Trophoblast cell (in vitro differentiated cells and primary cell): ENCODE results near the gene GP9.

Source experiments
- DNase-seq, 2 donors: peaks; one replicate each; pipeline ENCODE4 v3.0.0-alpha.2; 2016
- H2AFZ ChIP-seq: 2 replicates; pipeline ENCODE4 v1.6.1; 2013; ENCODE audit warnings: low read length, moderate library complexity, mild to moderate bottlenecking; ENCODE audit not compliant: insufficient read depth, poor library complexity
- H2AK5ac ChIP-seq: 2 replicates; pipeline ENCODE4 v1.6.1; 2013; ENCODE audit warnings: mild to moderate bottlenecking, low read length
- H2BK120ac ChIP-seq: 2 replicates; pipeline ENCODE4 v1.6.1; 2013; ENCODE audit warnings: low read length, mild to moderate bottlenecking, moderate library complexity; ENCODE audit not compliant: insufficient read depth, poor library complexity
- H2BK12ac ChIP-seq: 2 replicates; pipeline ENCODE4 v1.6.1; 2013; ENCODE audit warnings: mild to moderate bottlenecking, low read length, moderate library complexity
- H2BK5ac ChIP-seq: 2 replicates; pipeline ENCODE4 v1.6.1; 2013; ENCODE audit warnings: low read length, low read depth, moderate library complexity, mild to moderate bottlenecking; ENCODE audit not compliant: poor library complexity
- H3K14ac ChIP-seq: 2 replicates; pipeline ENCODE4 v1.6.1; 2013; ENCODE audit warnings: mild to moderate bottlenecking, low read length
- H3K18ac ChIP-seq: 2 replicates; pipeline ENCODE4 v1.6.1; 2013; ENCODE audit warnings: mild to moderate bottlenecking, low read length
- H3K23ac ChIP-seq: 2 replicates; pipeline ENCODE4 v1.6.1; 2013; ENCODE audit warnings: low read length
- H3K27ac ChIP-seq: 2 replicates; pipeline ENCODE4 v1.5.1; 2013; ENCODE audit warnings: low read depth, mild to moderate bottlenecking, inconsistent platforms, low read length, moderate library complexity
- H3K27me3 ChIP-seq: 2 replicates; pipeline ENCODE4 v1.6.1; 2013; ENCODE audit warnings: inconsistent platforms, mild to moderate bottlenecking, low read length, moderate library complexity; ENCODE audit not compliant: insufficient read depth
- H3K36me3 ChIP-seq, 2 experiments: 1 replicate in 1 of 2; 2 replicates in 1 of 2; pipeline ENCODE4 v1.6.1; 2013; ENCODE audit warnings: low read length in 2 of 2, mild to moderate bottlenecking in 2 of 2, moderate library complexity in 1 of 2; ENCODE audit not compliant: insufficient read depth in 2 of 2, control insufficient read depth in 1 of 2
- H3K4ac ChIP-seq: 2 replicates; pipeline ENCODE4 v1.6.1; 2013; ENCODE audit warnings: low read depth, mild to moderate bottlenecking, low read length, moderate library complexity
- H3K4me1 ChIP-seq, 2 experiments: 1 replicate in 1 of 2; 2 replicates in 1 of 2; pipeline ENCODE4 v1.6.1; 2013; ENCODE audit warnings: low read length in 2 of 2, mild to moderate bottlenecking in 2 of 2, moderate library complexity in 1 of 2; ENCODE audit not compliant: insufficient read depth in 2 of 2, control insufficient read depth in 1 of 2
- H3K4me2 ChIP-seq: 2 replicates; pipeline ENCODE4 v1.6.1; 2013; ENCODE audit warnings: inconsistent platforms, mild to moderate bottlenecking, low read length, moderate library complexity
- H3K4me3 ChIP-seq: 2 replicates; pipeline ENCODE4 v1.5.1; 2013; ENCODE audit warnings: mild to moderate bottlenecking, low read depth, low read length, inconsistent platforms
- H3K79me1 ChIP-seq: one replicate; pipeline ENCODE4 v1.6.1; 2013; ENCODE audit warnings: low read length
- H3K79me2 ChIP-seq: 2 replicates; pipeline ENCODE4 v1.6.1; 2013; ENCODE audit warnings: low read length, mild to moderate bottlenecking; ENCODE audit not compliant: control insufficient read depth, insufficient read depth, poor library complexity
- H3K9ac ChIP-seq: 2 replicates; pipeline ENCODE4 v1.6.1; 2013; ENCODE audit warnings: mild to moderate bottlenecking, low read length
- H3K9me3 ChIP-seq: 2 replicates; pipeline ENCODE4 v1.6.1; 2013; ENCODE audit warnings: low read depth, mild to moderate bottlenecking, control low read depth, inconsistent platforms, low read length; ENCODE audit not compliant: insufficient read depth
- H4K12ac ChIP-seq: 2 replicates; pipeline ENCODE4 v1.6.1; 2013; ENCODE audit warnings: low read depth, mild to moderate bottlenecking, low read length, moderate library complexity
- H4K8ac ChIP-seq: 2 replicates; pipeline ENCODE4 v1.6.1; 2013; ENCODE audit warnings: low read depth, mild to moderate bottlenecking, low read length, moderate library complexity
- H4K91ac ChIP-seq: one replicate; pipeline ENCODE4 v1.6.1; 2013; ENCODE audit warnings: low read depth, mild to moderate bottlenecking, low read length, moderate library complexity
- WGBS: extraction: QIAGEN DNeasy Blood & Tissue Kit; methylation state at CpG from one replicate; pipeline ENCODE4 v1.1.7; 2013; ENCODE audit warnings: missing lambda C conversion rate; ENCODE audit not compliant: insufficient read length, insufficient coverage; ENCODE audit errors: extremely low coverage; 5-methylcytosine and 5-hydroxymethylcytosine counted together

GP9 gene

DNA sequence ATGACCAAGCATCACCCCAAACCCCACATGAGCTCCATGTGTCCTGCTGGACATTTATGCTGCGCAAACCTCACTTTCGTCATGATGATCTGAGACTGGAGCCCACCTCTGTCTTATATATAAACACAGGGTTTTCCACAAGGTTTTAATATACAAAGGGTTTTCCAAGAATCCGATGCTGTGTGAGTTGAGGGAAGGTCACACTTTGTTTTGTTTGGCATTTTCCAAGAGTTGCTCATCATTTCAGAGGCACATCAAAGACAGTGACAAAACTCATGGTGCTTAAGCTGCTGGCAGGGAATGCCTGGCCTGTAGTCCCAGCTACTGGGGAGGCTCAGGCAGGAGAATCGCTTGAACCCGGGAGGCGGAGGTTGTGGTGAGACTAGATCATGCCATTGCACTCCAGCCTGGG, 39.4 kb upstream of the GP9 start:
- Histone ChIP-seq H3K4me2 (no peak overlapping the region), H3K18ac (no peak overlapping the region), H4K91ac (no peak overlapping the region), H3K79me2 (no peaks in the 10 kb centered on the region), H3K4ac (no peak overlapping the region), H3K14ac (no peak overlapping the region), H2BK5ac (no peak overlapping the region), H3K27me3 (no peaks in the 10 kb centered on the region), H3K23ac (no peak overlapping the region), H3K9ac (no peak overlapping the region), H3K36me3 (no peaks in the 10 kb centered on the region), H4K12ac (no peak overlapping the region), H3K4me3 (no peak overlapping the region), H3K4me1 (peaks cover 0 to 3% of the 10 kb centered on the region in 2 experiments), H3K79me1 (no peaks in the 10 kb centered on the region), H3K9me3 (no peaks in the 10 kb centered on the region), H2BK120ac (no peak overlapping the region), H3K27ac (no peak overlapping the region), H2AK5ac (no peak overlapping the region), H2BK12ac (no peak overlapping the region), H4K8ac (no peak overlapping the region), H2AFZ (no peak overlapping the region)
- peak in 1 of 2 donors; percentile 50 for DNase-seq
- no CpG with 5 or more reads among the region's 6 CpGs for WGBS

DNA sequence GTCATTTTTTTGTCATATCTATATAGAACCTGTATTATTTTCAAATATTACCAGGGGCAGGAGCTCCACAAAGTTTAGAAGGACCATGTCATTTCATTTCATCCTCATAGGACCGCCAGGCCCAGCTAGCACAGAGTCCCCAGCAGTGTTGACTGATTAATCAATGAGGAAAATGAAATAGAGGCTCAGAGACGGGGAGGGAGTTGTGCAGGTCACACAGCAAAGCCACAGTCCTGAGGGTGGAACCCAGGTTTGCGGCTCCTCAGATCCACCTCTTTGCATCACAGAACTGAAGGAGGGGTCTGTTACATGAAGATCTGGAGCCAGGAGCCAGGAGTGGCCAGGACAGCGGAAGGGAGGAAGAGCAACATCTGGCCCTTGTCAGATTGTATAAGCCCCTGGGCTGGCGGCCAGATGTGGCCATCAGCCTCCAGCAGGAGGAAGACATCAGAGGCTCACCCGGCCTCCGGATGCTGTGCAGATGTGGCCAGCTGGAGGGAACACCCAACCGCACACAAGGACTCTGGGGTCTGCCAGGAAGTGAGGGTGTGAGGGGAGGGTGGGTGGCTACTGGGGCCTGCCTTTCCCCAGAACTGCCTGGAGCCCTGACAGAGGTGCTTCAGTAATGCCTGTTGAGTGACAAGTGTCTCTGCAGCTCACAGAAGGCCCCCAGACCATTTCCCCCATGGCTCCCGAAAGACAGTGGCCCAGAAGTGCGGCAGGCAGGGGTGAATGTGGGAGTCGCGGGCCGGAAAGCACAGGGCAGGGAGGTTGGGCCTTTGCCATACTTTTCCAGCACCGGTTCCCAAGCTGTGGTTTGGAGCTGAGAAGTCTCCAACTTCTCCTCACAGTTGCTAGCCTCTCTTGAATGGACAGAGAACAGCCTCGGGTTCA, 38.2 kb upstream of the GP9 start:
- H3K18ac ChIP-seq = no peak overlapping the region
- no peaks in the 10 kb centered on the region for H3K79me1 ChIP-seq
- no peak overlapping the region for H3K23ac ChIP-seq
- H2BK12ac ChIP-seq = no peak overlapping the region
- H3K14ac ChIP-seq = no peak overlapping the region
- H2BK5ac ChIP-seq = no peak overlapping the region
- DNase-seq = no peak
- H3K9ac ChIP-seq = no peak overlapping the region
- WGBS = no CpG with 5 or more reads among the region's 15 CpGs
- H3K36me3 ChIP-seq = no peaks in the 10 kb centered on the region
- H3K4me3 ChIP-seq = no peak overlapping the region
- H4K91ac ChIP-seq = no peak overlapping the region
- H3K79me2 ChIP-seq = no peaks in the 10 kb centered on the region
- no peaks in the 10 kb centered on the region for H3K27me3 ChIP-seq
- H3K4me2 ChIP-seq = no peak overlapping the region
- H3K4ac ChIP-seq = no peak overlapping the region
- H4K8ac ChIP-seq = no peak overlapping the region
- H3K9me3 ChIP-seq = no peaks in the 10 kb centered on the region
- H4K12ac ChIP-seq = no peak overlapping the region
- no peak overlapping the region for H2AK5ac ChIP-seq
- H2AFZ ChIP-seq = no peak overlapping the region
- H2BK120ac ChIP-seq = no peak overlapping the region
- H3K4me1 ChIP-seq = peaks cover 3 to 8% of the 10 kb centered on the region in 2 experiments
- H3K27ac ChIP-seq = no peak overlapping the region

DNA sequence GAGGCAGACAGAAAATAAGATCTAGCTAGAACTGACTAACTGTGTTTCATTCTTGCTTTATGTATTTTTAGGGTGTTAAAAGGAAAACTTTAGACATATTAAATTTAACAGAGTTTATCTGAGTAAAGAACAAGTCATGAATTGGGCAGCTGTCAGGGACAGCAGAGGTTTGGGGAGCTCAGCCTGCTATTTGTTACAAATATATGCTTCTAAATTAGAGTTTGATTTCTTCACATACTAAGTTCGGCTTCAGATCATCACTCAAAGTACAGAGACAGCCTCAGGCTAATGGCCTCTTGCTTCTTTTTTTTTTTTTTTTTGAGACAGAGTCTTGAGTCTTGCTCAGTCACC, 37.6 kb upstream of the GP9 start:
- Histone ChIP-seq H4K8ac (no peak overlapping the region), H2BK5ac (no peak overlapping the region), H3K18ac (no peak overlapping the region), H3K4me3 (no peak overlapping the region), H2AFZ (no peak overlapping the region), H3K79me1 (no peaks in the 10 kb centered on the region), H3K9ac (no peak overlapping the region), H3K79me2 (no peaks in the 10 kb centered on the region), H4K12ac (no peak overlapping the region), H3K36me3 (no peaks in the 10 kb centered on the region), H3K4me1 (peaks cover 4 to 10% of the 10 kb centered on the region in 2 experiments), H2BK120ac (no peak overlapping the region), H4K91ac (no peak overlapping the region), H3K9me3 (no peaks in the 10 kb centered on the region), H2AK5ac (no peak overlapping the region), H3K27me3 (no peaks in the 10 kb centered on the region), H3K14ac (no peak overlapping the region), H2BK12ac (no peak overlapping the region), H3K23ac (no peak overlapping the region), H3K4me2 (no peak overlapping the region), H3K4ac (no peak overlapping the region), H3K27ac (no peak overlapping the region)
- DNase-seq = no peak
- no CpG with 5 or more reads among the region's 1 CpG for WGBS

DNA sequence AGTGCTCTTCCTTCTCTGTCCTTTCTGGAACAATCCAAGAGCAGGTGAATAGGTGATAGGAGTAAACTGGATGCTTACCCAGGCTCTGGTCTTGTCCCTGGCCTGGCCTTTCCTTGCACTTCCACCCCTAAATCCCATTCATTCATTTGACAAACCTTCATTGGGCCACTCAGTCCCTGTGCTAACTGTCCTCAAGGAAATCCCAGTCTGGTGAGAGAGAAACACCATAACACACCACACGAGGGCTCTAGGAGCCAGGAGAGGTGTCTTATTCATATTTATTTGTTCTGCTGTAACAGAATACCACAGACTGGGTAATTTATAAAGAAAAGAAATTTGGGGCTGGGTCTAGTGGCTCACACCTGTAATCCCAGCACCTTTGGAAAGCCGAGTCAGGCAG, 36.7 kb upstream of the GP9 start:
- Histone ChIP-seq H3K27me3 (no peaks in the 10 kb centered on the region), H4K12ac (no peak overlapping the region), H3K14ac (no peak overlapping the region), H3K4ac (no peak overlapping the region), H4K8ac (no peak overlapping the region), H3K79me1 (no peaks in the 10 kb centered on the region), H3K18ac (no peak overlapping the region), H3K4me3 (no peak overlapping the region), H3K79me2 (no peaks in the 10 kb centered on the region), H3K9me3 (no peaks in the 10 kb centered on the region), H3K9ac (no peak overlapping the region), H3K36me3 (no peaks in the 10 kb centered on the region), H3K23ac (no peak overlapping the region), H2BK5ac (no peak overlapping the region), H2AK5ac (no peak overlapping the region), H2AFZ (no peak overlapping the region), H4K91ac (no peak overlapping the region), H2BK12ac (no peak overlapping the region), H2BK120ac (no peak overlapping the region), H3K4me1 (peaks cover 4 to 10% of the 10 kb centered on the region in 2 experiments), H3K27ac (no peak overlapping the region), H3K4me2 (no peak overlapping the region)
- no peak for DNase-seq
- WGBS = no CpG with 5 or more reads among the region's 2 CpGs
